GM19099 (cell line): ENCODE results near the gene PCP2.
A peak's percentile ranks its signal among the peaks of the same experiment; 100 is the strongest.

Source experiments
- POLR2A ChIP-seq: IDR thresholded peaks from 3 replicates; pipeline ENCODE4 v1.6.1; 2011; ENCODE audit warnings: low read depth; ENCODE audit not compliant: insufficient read length; ENCODE audit errors: extremely low read depth

PCP2 gene

GRCh38 chr19:7633698-7634097, at the start of gene PCP2:
TSS of gene PCP2 (minus strand) at chr19:7633719. CDS start at chr19:7633457, 262 bp downstream.
- no peak for TF ChIP-seq POLR2A

GRCh38 chr19:7682175-7682855, 48.8 kb upstream of the PCP2 start:
- no peak for TF ChIP-seq POLR2A

- peak; percentile 25 for TF ChIP-seq POLR2A
Measured at GRCh38 chr19:7681340-7682174, 48.0 kb upstream of the PCP2 start.

GRCh38 chr19:7680606-7681339, 47.3 kb upstream of the PCP2 start, which contains the start of gene TRAPPC5:
TSS of gene TRAPPC5 (plus strand) at chr19:7680833. CDS start at chr19:7682254, 1,421 bp downstream.
- TF ChIP-seq POLR2A, result peak; percentile 56

GRCh38 chr19:7679771-7680605, 46.5 kb upstream of the PCP2 start:
- no peak for TF ChIP-seq POLR2A

GRCh38 chr19:7678971-7679751, 45.6 kb upstream of the PCP2 start:
- no peak for TF ChIP-seq POLR2A

GRCh38 chr19:7677669-7678311, 44.3 kb upstream of the PCP2 start:
- TF ChIP-seq POLR2A, result no peak

GRCh38 chr19:7676854-7677253, 43.3 kb upstream of the PCP2 start, which contains the start of gene MCEMP1:
TSS of gene MCEMP1 (plus strand) at chr19:7677090. CDS start at chr19:7677121, 31 bp downstream.
- TF ChIP-seq POLR2A, result no peak

- no peak for TF ChIP-seq POLR2A
Measured at GRCh38 chr19:7676376-7676775, 42.9 kb upstream of the PCP2 start.

GRCh38 chr19:7674010-7675005, 40.8 kb upstream of the PCP2 start:
- TF ChIP-seq POLR2A, result no peak

GRCh38 chr19:7672522-7672921, 39.0 kb upstream of the PCP2 start:
- TF ChIP-seq POLR2A, result no peak

- TF ChIP-seq POLR2A, result no peak
Measured at GRCh38 chr19:7670790-7671189, 37.3 kb upstream of the PCP2 start.
